ENCODE data around the gene DELE1.

DELE1 gene

DNA sequence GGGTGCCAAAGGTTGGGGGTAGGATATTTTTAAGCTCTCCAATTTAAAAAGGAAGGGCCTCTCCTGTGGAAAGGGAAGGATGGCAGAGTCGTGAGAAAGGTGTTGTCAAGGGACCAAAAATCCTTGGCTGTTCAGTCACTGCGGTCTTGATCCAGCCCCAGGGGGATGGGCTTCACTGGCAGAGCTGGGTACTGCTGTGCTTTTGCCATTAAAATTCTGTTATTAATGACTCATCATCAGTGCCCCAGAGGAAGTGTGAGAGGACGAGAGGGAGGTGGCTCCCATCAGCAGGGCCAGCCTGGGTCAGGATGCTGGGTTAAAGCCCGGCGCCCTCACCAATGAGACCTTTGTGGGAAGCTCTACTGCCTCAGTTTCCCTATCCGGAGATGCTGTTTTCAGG, 17.6 kb downstream of the DELE1 start:
- H3K4me3 ChIP-seq (ENCODE audit: low read depth, low read length), result no peak overlapping the region
- TF ChIP-seq, protein P1, sequence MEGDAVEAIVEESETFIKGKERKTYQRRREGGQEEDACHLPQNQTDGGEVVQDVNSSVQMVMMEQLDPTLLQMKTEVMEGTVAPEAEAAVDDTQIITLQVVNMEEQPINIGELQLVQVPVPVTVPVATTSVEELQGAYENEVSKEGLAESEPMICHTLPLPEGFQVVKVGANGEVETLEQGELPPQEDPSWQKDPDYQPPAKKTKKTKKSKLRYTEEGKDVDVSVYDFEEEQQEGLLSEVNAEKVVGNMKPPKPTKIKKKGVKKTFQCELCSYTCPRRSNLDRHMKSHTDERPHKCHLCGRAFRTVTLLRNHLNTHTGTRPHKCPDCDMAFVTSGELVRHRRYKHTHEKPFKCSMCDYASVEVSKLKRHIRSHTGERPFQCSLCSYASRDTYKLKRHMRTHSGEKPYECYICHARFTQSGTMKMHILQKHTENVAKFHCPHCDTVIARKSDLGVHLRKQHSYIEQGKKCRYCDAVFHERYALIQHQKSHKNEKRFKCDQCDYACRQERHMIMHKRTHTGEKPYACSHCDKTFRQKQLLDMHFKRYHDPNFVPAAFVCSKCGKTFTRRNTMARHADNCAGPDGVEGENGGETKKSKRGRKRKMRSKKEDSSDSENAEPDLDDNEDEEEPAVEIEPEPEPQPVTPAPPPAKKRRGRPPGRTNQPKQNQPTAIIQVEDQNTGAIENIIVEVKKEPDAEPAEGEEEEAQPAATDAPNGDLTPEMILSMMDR (conservative IDR thresholded peaks at IDR 0.05; ENCODE audit: low read depth, low read length), result no peak
- DNase-seq (ENCODE audit: low read depth), result no peak

DNA sequence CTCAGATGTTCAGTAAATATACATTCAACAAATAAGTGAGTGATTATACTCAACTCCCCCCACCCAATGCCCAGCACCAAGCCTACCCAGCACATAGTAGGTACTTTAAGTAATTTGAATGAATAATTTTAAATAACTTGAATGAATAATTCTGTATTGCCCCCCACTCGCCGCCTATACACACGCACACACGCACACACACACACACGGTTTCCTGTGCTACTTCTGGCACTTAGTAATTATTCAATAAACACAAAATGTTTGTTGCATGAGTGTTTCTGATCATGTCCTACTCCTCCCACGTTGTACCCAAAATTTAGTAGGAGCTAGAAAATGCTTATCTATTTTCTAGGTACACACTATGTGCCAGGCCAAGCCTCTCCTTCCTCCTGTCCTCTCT, 18.1 kb downstream of the DELE1 start:
- no peak for DNase-seq (ENCODE audit: low read depth)

DNA sequence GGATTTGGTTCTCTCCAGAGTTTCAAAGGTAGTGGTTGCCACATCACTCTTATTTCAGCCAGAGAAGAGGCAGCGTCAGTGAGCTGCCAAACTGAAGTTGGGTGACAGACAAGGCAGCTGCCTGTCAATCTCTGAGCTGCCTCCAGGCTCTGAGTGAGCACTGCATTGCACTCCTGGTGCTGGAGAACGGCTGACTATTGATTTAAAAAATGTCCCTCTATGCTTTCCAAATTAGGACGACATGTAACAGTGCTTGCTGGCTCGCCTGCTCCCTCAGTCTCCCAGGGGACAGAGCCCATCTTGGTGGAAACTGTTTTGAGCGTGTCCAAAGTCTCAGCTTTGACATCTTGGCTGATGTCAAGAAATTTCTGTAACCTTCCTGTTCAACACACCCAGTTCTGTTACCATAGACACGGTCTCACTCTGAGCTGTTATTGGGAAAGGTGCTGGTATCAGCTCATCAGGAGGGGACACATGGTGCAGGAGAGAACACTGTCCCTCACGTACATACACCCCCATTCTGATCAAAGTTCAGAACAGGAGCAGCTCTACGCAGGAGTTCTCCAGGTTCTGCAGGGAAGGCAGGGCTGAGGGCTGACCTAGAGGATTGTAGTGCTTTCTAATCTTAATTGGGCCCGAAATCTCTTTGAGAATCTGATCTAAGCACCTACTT, 18.6 kb downstream of the DELE1 start:
- TF ChIP-seq, protein P1 (conservative IDR thresholded peaks at IDR 0.05; ENCODE audit: low read depth, low read length), result no peak
- no peak overlapping the region for H3K4me3 ChIP-seq (ENCODE audit: low read depth, low read length)
- no peak for DNase-seq (ENCODE audit: low read depth)

More for the DNA sequence above, 18.1 kb downstream of the DELE1 start:
- no peak overlapping the region for H3K4me3 ChIP-seq (ENCODE audit: low read depth, low read length)
- TF ChIP-seq, protein P1 (conservative IDR thresholded peaks at IDR 0.05; ENCODE audit: low read depth, low read length), result no peak

DNA sequence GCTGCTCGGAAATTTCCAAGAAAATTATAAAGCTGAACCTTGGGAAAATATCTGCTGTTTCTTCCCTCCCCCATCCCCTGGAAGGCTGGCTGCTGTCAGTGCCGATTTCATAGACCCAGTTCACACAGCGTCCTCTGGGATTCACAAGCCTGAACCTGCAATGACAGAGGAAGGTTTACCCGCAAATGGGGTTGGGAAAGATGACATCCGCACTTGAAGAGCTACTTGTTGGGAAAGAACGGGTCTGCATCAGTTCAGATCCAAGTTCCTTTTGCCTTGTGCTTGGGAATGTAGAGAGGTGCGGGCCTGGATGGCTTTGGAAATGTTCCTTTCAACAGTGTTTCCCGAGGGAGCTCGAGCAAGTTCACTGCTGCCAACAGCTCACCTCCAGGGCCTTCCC, 20.4 kb downstream of the DELE1 start:
- DNase-seq (ENCODE audit: low read depth), result no peak
- TF ChIP-seq, protein P1 (conservative IDR thresholded peaks at IDR 0.05; ENCODE audit: low read depth, low read length), result no peak
- H3K4me3 ChIP-seq (ENCODE audit: low read depth, low read length), result no peak overlapping the region

DNA sequence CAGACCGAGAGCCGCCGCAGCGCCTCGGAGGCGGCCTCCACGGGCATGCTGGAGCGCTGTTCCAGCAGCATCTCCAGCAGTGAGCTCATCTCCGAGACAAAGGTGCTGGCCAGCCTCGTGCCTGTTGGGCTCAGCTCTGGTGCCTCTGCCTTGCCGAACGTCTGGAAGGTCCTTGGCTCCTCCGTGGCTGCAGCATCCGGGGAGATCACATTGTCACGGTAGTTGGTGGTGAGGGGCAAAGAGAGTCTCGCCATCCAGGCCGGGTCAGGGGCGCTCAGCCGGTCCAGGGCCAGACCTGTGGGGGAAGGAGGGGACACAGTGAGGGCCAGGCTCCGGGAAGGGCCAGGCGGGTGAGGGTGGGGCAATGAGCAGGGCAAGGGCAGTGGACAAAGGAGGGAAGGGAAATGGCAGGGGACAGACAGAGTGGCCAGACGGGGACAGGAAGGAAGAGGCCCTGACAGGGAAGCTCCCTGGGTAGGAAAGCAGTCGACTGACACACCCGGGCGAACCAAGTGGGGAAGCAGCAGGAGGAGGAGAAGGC, 21.9 kb downstream of the DELE1 start:
- peak; percentile 35 for DNase-seq (ENCODE audit: low read depth)
- no peak overlapping the region for H3K4me3 ChIP-seq (ENCODE audit: low read depth, low read length)
- TF ChIP-seq, protein P1 (conservative IDR thresholded peaks at IDR 0.05; ENCODE audit: low read depth, low read length), result no peak

DNA sequence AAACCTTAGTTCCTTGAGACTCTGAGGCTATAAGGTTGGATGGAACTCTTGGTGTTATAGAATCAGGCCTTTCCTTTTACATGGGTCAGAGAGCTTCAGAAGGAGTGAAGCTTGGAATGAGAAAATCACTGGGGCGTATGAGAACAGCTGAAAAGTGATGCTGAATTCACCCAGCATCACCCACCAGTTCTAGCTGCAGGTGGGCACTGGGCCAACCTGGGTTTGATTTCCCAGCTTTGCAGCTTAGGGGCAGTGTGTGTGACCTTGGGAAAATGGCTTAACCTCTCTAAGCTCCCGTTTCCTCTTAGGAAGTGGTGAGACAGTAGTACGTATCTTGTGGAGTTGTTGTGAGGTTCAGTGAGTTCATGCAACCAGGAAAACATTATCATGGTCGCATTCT, 23.6 kb downstream of the DELE1 start:
- TF ChIP-seq, protein P1 (conservative IDR thresholded peaks at IDR 0.05; ENCODE audit: low read depth, low read length), result no peak
- no peak overlapping the region for H3K4me3 ChIP-seq (ENCODE audit: low read depth, low read length)
- DNase-seq (ENCODE audit: low read depth), result no peak

DNA sequence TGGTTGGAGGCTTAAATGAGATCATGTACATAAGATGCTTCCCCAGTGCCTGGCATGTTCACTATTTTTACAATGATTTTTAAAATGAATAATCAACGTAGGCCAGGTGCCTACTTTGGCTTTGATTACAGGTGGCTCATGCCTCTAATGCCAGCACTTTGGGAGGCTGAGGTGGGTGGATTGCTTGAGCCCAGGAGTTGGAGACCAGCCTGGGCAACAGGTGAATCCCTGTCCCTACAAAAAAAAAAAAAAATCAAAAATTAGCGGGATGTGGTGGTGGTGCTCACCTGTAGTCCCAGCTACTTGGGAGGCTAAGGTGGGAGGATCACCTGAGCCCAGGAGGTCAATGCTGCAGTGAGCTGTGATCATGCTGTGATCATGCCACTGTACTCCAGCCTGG, 25.1 kb downstream of the DELE1 start:
- H3K4me3 ChIP-seq (ENCODE audit: low read depth, low read length), result no peak overlapping the region
- DNase-seq (ENCODE audit: low read depth), result no peak
- TF ChIP-seq, protein P1 (conservative IDR thresholded peaks at IDR 0.05; ENCODE audit: low read depth, low read length), result no peak

Data from choroid plexus epithelial cell (primary cell).